Nephron (organoid): ENCODE results near the gene PHF1.

Experiments used
- H3K27ac Mint-ChIP-seq, 3 experiments: 2 replicates each; pipeline ENCODE4 v1.8.0; 2020; ENCODE audit warnings: mixed read lengths in 3 of 3, mild to moderate bottlenecking in 2 of 3, moderate library complexity in 1 of 3
- H3K27me3 Mint-ChIP-seq: 2 replicates; pipeline ENCODE4 v1.8.0; 2021; ENCODE audit warnings: low read depth, mild to moderate bottlenecking, moderate library complexity, mixed read lengths
- H3K36me3 Mint-ChIP-seq: 2 replicates; pipeline ENCODE4 v1.8.0; 2020; ENCODE audit warnings: low read depth, mixed read lengths
- H3K4me1 Mint-ChIP-seq: 2 replicates; pipeline ENCODE4 v1.8.0; 2020; ENCODE audit warnings: mixed read lengths
- H3K4me3 Mint-ChIP-seq, 3 experiments: 2 replicates each; pipeline ENCODE4 v1.8.0; 2020; ENCODE audit warnings: mild to moderate bottlenecking in 3 of 3, mixed read lengths in 3 of 3, moderate library complexity in 2 of 3
- H3K9me3 Mint-ChIP-seq: 2 replicates; pipeline ENCODE4 v1.8.0; 2020; ENCODE audit warnings: mixed read lengths
- TF ChIP-seq, protein P1 (sequence below), 3 experiments: fragments of 200-600 bp; sonication (generic); IDR thresholded peaks; one replicate each; pipeline ENCODE4 v1.5.0; 2021; ENCODE audit warnings: antibody characterized with exemption in 3 of 3; ENCODE audit not compliant: unreplicated experiment in 3 of 3

Gene PHF1

DNA sequence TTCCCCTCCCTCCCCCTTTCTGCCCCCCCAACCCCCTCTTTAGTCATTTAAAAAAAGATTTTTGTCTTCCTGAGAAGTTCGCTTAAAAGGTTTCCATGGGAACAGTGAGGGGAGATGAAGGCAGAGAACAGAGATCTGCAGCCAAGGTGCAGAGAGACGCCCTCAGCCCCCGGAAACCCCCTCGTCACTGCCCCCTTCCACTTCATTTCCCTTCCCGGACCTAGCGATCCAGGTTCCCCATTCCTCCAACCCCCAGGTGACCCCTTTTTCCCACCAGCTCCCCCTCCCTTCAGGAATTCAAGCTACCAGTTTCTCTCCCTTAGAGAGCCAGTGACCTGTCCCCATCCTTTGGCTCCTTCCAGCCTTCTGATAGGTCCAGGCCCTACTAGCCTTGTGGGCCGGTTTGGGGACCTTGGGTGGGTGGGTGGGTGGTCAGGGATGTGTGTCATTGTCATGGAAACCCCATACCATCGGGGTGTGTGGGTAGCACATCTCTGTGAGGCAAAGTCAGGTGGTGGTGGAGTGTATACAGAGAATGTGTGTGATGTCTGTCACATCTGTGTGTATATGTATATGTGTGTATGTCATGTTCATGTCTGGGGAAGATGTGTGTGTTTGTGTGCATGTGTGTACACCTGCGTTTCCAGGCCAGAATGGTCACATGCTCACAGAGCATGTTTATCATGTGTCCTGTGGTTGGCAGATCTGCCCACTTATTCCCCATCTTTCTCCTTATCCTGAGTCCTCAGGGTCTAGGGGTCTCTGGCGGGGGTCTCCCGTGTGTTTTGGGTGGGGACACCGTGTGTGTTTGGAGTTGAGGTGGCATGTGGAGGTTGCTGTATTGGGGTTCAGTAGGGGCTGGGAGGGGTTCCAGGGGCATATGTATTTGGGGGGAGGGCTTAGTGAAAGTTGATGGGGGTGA, 16.0 kb downstream of the PHF1 start:
- TF ChIP-seq, protein P1, sequence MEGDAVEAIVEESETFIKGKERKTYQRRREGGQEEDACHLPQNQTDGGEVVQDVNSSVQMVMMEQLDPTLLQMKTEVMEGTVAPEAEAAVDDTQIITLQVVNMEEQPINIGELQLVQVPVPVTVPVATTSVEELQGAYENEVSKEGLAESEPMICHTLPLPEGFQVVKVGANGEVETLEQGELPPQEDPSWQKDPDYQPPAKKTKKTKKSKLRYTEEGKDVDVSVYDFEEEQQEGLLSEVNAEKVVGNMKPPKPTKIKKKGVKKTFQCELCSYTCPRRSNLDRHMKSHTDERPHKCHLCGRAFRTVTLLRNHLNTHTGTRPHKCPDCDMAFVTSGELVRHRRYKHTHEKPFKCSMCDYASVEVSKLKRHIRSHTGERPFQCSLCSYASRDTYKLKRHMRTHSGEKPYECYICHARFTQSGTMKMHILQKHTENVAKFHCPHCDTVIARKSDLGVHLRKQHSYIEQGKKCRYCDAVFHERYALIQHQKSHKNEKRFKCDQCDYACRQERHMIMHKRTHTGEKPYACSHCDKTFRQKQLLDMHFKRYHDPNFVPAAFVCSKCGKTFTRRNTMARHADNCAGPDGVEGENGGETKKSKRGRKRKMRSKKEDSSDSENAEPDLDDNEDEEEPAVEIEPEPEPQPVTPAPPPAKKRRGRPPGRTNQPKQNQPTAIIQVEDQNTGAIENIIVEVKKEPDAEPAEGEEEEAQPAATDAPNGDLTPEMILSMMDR (IDR thresholded peaks at IDR 0.05; ENCODE audit: unreplicated experiment in 3 of 3), result no peak

DNA sequence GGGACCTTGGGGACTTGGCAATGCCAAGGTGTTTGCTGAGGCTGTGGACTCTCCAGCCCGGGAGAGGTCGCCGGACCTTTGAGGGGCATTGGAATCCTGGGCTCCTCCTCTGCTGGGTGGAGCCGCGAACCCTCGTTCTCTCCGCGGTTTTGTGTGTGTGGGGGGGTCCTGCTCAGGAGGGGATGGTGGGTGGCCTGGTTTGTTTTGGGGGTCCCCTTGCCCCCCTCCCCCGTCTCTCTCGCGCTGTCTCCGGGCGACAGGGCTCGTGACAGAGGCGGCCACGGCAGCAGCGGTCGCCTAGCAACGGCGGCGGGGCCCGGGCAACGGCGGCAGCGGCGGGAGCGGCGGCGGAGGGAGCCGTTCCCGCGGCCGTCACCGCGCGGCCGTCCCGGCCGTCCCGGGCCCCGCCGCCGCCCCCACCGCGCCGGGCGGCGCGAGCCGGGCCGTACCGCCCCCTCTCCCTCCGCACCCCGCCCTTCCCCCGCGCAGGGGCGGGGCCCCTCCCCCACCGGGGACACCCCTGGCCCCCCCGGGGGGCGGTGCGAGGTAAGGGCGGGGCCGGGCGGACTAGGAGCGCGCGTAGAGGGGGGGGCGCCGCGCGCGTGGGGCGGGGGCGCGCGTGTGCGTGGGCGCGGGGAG, 16.9 kb downstream of the PHF1 start:
- peak overlapping the region; percentile 93 to 98 (median 94) for H3K27ac Mint-ChIP-seq
- TF ChIP-seq, protein P1 (IDR thresholded peaks at IDR 0.05; ENCODE audit: unreplicated experiment in 3 of 3), result no peak
- H3K4me1 Mint-ChIP-seq, result peaks cover 84% of the 10 kb centered on the region
- H3K4me3 Mint-ChIP-seq, result peak overlapping the region; percentile 88 to 91 (median 90)
- H3K27me3 Mint-ChIP-seq, result no peaks in the 10 kb centered on the region
- no peaks in the 10 kb centered on the region for H3K9me3 Mint-ChIP-seq
- peaks cover 15% of the 10 kb centered on the region for H3K36me3 Mint-ChIP-seq

More for the DNA sequence above, 16.0 kb downstream of the PHF1 start:
- peaks cover 77% of the 10 kb centered on the region for H3K4me1 Mint-ChIP-seq
- no peaks in the 10 kb centered on the region for H3K27me3 Mint-ChIP-seq
- H3K4me3 Mint-ChIP-seq, result peak overlapping the region; percentile 88 to 91 (median 90)
- peaks cover 15% of the 10 kb centered on the region for H3K36me3 Mint-ChIP-seq
- peak overlapping the region; percentile 93 to 98 (median 94) for H3K27ac Mint-ChIP-seq
- H3K9me3 Mint-ChIP-seq, result no peaks in the 10 kb centered on the region

GRCh38 chr6:33428224-33428965, 17.6 kb downstream of the PHF1 start:
- Mint-ChIP-seq H3K9me3 (no peaks in the 10 kb centered on the region), H3K4me1 (peaks cover 83% of the 10 kb centered on the region), H3K36me3 (peaks cover 8% of the 10 kb centered on the region), H3K4me3 (peak overlapping the region; percentile 92), H3K27ac (peak overlapping the region; percentile 62 to 90 (median 90)), H3K27me3 (no peaks in the 10 kb centered on the region)
- TF ChIP-seq, protein P1 (IDR thresholded peaks at IDR 0.05; ENCODE audit: unreplicated experiment in 3 of 3), result peak; percentile 29 to 45 (median 40)

DNA sequence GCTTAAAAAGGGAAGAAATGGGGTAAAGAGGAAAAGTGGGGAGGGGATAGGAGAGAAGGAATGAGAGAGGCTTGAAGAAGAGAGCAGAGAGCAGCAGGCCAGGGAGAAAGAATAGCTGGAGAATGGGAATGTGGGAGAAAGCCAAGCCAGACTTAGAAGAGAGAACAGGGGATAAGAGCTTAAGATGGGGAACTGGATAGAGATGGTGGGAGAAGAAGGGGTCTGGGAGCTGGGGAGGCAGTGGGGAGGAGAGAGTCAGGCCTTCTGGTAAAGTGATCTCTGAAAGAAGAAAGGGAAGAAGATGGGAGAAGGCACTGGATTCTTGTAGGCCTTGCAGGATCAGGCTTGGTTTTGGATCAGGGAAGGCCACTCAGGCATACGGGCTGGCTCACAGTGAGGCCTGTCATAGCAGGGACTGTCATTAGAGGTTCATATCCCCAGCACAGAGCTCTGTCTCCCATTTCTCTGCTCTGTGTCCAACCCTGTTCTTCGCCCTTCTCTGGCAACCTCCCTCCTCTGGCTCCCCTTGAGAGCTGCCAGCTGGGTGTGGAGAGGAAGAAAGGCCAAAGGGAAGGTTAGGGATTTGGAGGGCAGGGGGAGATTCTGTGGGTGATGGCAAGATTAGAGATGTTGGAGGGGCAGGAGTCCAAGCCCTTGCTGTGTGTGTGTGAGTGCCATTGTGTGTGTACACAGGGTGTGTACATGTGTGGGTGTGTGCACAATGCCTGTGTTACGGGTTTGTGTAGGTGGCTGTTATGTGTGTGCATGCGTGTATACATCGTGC, 18.3 kb downstream of the PHF1 start:
- peak overlapping the region; percentile 92 for H3K4me3 Mint-ChIP-seq
- H3K9me3 Mint-ChIP-seq, result no peaks in the 10 kb centered on the region
- H3K27me3 Mint-ChIP-seq, result no peaks in the 10 kb centered on the region
- peaks cover under 1% of the 10 kb centered on the region for H3K36me3 Mint-ChIP-seq
- H3K4me1 Mint-ChIP-seq, result peaks cover 82% of the 10 kb centered on the region
- TF ChIP-seq, protein P1 (IDR thresholded peaks at IDR 0.05; ENCODE audit: unreplicated experiment in 3 of 3), result no peak
- peak overlapping the region; percentile 62 to 90 (median 90) for H3K27ac Mint-ChIP-seq

GRCh38 chr6:33429750-33430052, 18.9 kb downstream of the PHF1 start:
- H3K27ac Mint-ChIP-seq, result peak overlapping the region; percentile 62 to 90 (median 90)
- no peaks in the 10 kb centered on the region for H3K27me3 Mint-ChIP-seq
- H3K4me1 Mint-ChIP-seq, result peaks cover 79% of the 10 kb centered on the region
- TF ChIP-seq, protein P1 (IDR thresholded peaks at IDR 0.05; ENCODE audit: unreplicated experiment in 3 of 3), result no peak
- no peaks in the 10 kb centered on the region for H3K36me3 Mint-ChIP-seq
- peak overlapping the region; percentile 92 for H3K4me3 Mint-ChIP-seq
- no peaks in the 10 kb centered on the region for H3K9me3 Mint-ChIP-seq
